ENCODE results near the gene OPALIN. TPM values are rescaled to one million over a fixed set of nuclear protein-coding genes. Genes with fewer than 3 reads are reported as not detected.

Gene OPALIN
- total RNA-seq, 3 donors from 2014 or later, result not detected

DNA sequence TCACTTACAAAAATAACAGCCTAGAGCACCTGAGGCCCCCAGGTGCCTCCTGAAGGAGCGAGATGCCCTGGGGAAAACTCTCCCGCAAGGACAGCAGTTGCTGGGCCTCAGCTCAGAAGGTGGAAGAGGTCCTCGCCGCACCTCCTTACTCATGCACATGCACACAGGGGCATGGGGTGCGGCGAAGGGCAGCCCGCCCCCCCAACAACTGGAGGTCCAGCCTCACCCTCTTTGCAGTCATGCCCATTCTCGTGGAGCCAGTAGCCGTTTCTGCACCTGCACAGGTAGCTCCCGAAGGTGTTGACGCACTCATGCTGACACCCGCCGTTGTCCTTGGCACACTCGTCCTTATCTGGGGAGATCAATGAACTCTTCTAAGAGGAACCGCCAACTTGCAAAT lies 19.9 kb upstream of the OPALIN start:
- no peaks in the 10 kb centered on the region for H3K36me3 ChIP-seq (ENCODE audit: low read depth)
- no peak overlapping the region for H3K4me3 ChIP-seq
- no peaks in the 10 kb centered on the region for H3K4me1 ChIP-seq (ENCODE audit: low read depth)
- intact Hi-C loops (cut with DNase I, micrococcal nuclease), result loop anchor here in 1 of 2 donors (10.0 kb wide), 1 partner anchor 446 kb away; no protein-coding TSS in a partner anchor
- TF ChIP-seq, protein P1, sequence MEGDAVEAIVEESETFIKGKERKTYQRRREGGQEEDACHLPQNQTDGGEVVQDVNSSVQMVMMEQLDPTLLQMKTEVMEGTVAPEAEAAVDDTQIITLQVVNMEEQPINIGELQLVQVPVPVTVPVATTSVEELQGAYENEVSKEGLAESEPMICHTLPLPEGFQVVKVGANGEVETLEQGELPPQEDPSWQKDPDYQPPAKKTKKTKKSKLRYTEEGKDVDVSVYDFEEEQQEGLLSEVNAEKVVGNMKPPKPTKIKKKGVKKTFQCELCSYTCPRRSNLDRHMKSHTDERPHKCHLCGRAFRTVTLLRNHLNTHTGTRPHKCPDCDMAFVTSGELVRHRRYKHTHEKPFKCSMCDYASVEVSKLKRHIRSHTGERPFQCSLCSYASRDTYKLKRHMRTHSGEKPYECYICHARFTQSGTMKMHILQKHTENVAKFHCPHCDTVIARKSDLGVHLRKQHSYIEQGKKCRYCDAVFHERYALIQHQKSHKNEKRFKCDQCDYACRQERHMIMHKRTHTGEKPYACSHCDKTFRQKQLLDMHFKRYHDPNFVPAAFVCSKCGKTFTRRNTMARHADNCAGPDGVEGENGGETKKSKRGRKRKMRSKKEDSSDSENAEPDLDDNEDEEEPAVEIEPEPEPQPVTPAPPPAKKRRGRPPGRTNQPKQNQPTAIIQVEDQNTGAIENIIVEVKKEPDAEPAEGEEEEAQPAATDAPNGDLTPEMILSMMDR (IDR thresholded peaks at IDR 0.05), result no peak
- ATAC-seq (no peak), DNase-seq (no peak)
- H3K9me3 ChIP-seq, result no peaks in the 10 kb centered on the region

DNA sequence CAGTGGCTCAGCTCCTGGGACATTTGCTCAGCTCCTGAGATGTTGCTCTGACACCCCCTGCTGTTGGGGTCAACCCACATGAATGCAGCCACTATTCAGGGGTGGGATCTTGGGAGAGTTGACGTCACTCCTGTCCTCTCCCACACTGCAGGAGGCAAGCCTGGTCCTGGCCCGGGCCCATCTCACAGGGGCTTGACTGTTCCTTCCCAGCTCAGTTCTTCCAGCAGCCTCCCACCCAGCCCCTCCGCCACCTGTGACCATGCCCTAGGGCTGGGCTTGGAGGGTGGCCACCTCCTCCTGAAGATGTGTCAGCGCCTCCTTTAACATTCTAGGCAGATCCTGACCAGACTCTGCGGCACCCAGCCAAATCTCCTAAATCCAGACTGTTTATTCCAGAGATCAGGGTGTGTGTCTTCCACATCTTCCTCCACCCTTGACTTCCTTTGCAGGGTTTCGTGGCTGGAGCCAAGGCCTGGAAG lies 19.1 kb upstream of the OPALIN start:
- ATAC-seq, result no peak
- intact Hi-C loops (cut with DNase I, micrococcal nuclease), result loop anchor here in 1 of 2 donors (10.0 kb wide), 1 partner anchor 447 kb away; no protein-coding TSS in a partner anchor
- Histone ChIP-seq H3K36me3 (ENCODE audit: low read depth) (no peaks in the 10 kb centered on the region), H3K4me1 (ENCODE audit: low read depth) (no peaks in the 10 kb centered on the region), H3K9me3 (no peaks in the 10 kb centered on the region), H3K4me3 (no peak overlapping the region)
- TF ChIP-seq, protein P1 (IDR thresholded peaks at IDR 0.05), result no peak
- DNase-seq, result peak in 2 of 3 donors; percentile 27 to 31

DNA sequence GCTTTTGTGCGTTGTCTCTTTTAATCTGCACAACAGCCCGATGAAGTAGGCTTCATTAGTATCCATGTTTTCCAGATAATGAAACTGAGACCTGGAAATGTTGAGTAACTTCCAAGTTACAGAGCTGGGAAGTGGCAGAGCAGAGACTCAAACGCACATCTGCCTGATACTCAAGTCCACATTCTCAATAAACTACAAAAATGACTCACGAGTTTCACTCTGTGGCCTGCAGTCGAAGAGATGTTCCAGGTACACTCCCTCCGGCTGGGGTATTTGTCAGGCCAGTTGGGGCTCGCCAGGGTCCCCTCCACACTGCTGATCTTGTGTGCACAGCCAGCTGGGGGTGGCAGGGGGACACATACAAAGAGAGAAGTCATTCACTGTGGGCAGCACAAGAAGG lies 17.7 kb upstream of the OPALIN start:
- no peak for ATAC-seq

DNA sequence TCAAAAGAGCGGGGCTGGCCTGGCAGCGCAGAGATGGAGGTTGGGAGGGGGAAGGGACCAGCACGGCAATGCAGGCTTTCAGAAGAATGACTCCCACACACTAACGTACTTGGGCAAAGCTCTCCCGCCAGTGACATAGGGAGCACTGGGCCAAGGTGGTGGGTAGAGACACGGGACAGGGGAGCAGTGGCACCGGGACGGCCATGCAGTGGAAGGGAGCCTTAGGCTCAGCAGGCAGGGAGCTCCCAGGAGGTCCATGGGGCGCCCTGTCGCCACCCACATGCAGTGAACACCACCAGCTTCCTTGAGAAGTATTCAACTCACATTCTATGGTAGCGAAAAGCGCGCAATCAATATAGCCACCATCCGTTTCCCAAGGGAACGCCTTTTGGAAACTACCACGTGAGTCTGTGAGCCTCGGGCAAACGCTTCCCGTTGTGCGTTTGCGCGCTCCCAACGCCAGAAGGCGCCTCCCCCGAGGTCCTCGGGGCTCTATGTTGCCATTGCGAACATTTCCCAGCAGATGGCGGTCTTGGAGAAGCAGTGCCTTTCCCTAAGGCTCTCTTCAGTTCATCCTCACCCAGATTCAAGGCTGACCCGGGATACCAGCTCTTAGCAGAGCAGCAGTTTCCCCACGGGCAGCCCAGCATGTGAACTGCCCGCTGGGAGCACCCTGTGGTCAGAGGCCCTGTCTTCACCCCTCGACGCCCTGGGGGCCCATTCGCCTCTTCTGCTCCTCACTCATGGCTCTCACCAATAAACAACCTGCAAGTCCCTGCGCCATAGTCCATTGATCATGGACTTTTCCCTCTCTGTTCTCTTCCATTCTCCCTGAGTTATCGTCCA lies 16.4 kb upstream of the OPALIN start:
- Histone ChIP-seq H3K4me3 (no peak overlapping the region), H3K9me3 (no peaks in the 10 kb centered on the region), H3K36me3 (ENCODE audit: low read depth) (no peaks in the 10 kb centered on the region), H3K4me1 (ENCODE audit: low read depth) (no peaks in the 10 kb centered on the region)
- TF ChIP-seq, protein P1 (IDR thresholded peaks at IDR 0.05), result peak; percentile 97
- ATAC-seq (peak; percentile 99), DNase-seq (peak; percentile 80 to 91 (median 91))
- intact Hi-C loops (cut with DNase I, micrococcal nuclease), result loop anchor here in 1 of 2 donors (10.0 kb wide), 1 partner anchor 450 kb away; no protein-coding TSS in a partner anchor

More for the DNA sequence above, 17.7 kb upstream of the OPALIN start:
- H3K4me3 ChIP-seq, result no peak overlapping the region
- H3K4me1 ChIP-seq (ENCODE audit: low read depth), result no peaks in the 10 kb centered on the region
- H3K36me3 ChIP-seq (ENCODE audit: low read depth), result no peaks in the 10 kb centered on the region
- intact Hi-C loops (cut with DNase I, micrococcal nuclease), result loop anchor here in 1 of 2 donors (10.0 kb wide), 1 partner anchor 448 kb away; no protein-coding TSS in a partner anchor
- DNase-seq, result no peak
- TF ChIP-seq, protein P1 (IDR thresholded peaks at IDR 0.05), result no peak
- no peaks in the 10 kb centered on the region for H3K9me3 ChIP-seq

DNA sequence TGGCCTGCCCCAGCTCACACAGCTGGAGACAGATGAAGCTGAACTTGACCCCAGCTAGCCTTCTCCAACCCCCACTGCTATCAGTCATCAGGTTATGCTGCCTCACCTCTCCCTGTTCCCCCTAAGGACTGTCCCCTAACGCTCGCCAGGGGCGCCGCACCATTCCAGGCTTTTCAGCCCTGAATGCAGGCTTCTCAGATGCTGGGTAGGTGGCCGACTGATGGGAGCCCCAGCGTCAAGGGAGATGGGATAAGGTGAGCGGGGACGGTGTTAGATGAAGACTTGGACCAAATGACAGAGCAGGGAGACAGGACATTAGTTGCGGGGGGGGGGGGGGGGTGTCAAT lies 15.8 kb upstream of the OPALIN start:
- no peak for ATAC-seq
- Histone ChIP-seq H3K9me3 (no peaks in the 10 kb centered on the region), H3K36me3 (ENCODE audit: low read depth) (no peaks in the 10 kb centered on the region), H3K4me3 (no peak overlapping the region), H3K4me1 (ENCODE audit: low read depth) (no peaks in the 10 kb centered on the region)
- intact Hi-C loops (cut with DNase I, micrococcal nuclease), result loop anchor here in 1 of 2 donors (10.0 kb wide), 1 partner anchor 450 kb away; no protein-coding TSS in a partner anchor
- DNase-seq, result no peak
- TF ChIP-seq, protein P1 (IDR thresholded peaks at IDR 0.05), result no peak

Measured in mucosa of descending colon (tissue), 3 donors.